HEK293 (cell line): ENCODE results near the gene BAZ1A.

Experiments used
- BCL11A ChIP-seq: fragments of 450-650 bp; formaldehyde crosslinking; IDR thresholded peaks from 2 replicates; pipeline ENCODE4 v1.5.1; 2016; ENCODE audit warnings: low read depth, missing biosample characterization, missing genetic modification characterization
- GLIS2 ChIP-seq: fragments of 450-650 bp; formaldehyde crosslinking; IDR thresholded peaks from 2 replicates; pipeline ENCODE4 v1.5.1; 2016; ENCODE audit warnings: missing biosample characterization, missing genetic modification characterization
- KLF16 ChIP-seq: fragments of 450-650 bp; formaldehyde crosslinking; IDR thresholded peaks from 2 replicates; pipeline ENCODE4 v1.5.1; 2017; ENCODE audit warnings: missing biosample characterization, missing genetic modification characterization
- SP2 ChIP-seq: fragments of 450-650 bp; formaldehyde crosslinking; IDR thresholded peaks from 2 replicates; pipeline ENCODE4 v1.5.1; 2016; ENCODE audit warnings: missing biosample characterization, missing genetic modification characterization
- ZBTB17 ChIP-seq: fragments of 450-650 bp; formaldehyde crosslinking; IDR thresholded peaks from 2 replicates; pipeline ENCODE4 v1.5.1; 2016; ENCODE audit warnings: missing biosample characterization, missing genetic modification characterization
- ZFHX2 ChIP-seq: fragments of 450-650 bp; formaldehyde crosslinking; conservative IDR thresholded peaks from 2 replicates; pipeline ENCODE4 v1.5.1; 2016; ENCODE audit warnings: missing biosample characterization, missing genetic modification characterization
- ZFP69B ChIP-seq: fragments of 450-650 bp; formaldehyde crosslinking; IDR thresholded peaks from 2 replicates; pipeline ENCODE4 v1.5.1; 2016; ENCODE audit warnings: missing biosample characterization, missing genetic modification characterization
- ZNF112 ChIP-seq: fragments of 450-650 bp; formaldehyde crosslinking; IDR thresholded peaks from 2 replicates; pipeline ENCODE4 v1.5.0; 2017; ENCODE audit warnings: missing biosample characterization, missing genetic modification characterization
- ZNF2 ChIP-seq: fragments of 450-650 bp; formaldehyde crosslinking; IDR thresholded peaks from 2 replicates; pipeline ENCODE4 v1.5.1; 2016; ENCODE audit warnings: missing biosample characterization, missing genetic modification characterization
- ZNF24 ChIP-seq: fragments of 450-650 bp; formaldehyde crosslinking; IDR thresholded peaks from 2 replicates; pipeline ENCODE4 v1.5.1; 2016; ENCODE audit warnings: missing biosample characterization, missing genetic modification characterization
- ZNF426 ChIP-seq: fragments of 450-650 bp; formaldehyde crosslinking; IDR thresholded peaks from 2 replicates; pipeline ENCODE4 v1.5.1; 2017; ENCODE audit warnings: missing biosample characterization, missing genetic modification characterization, mild to moderate bottlenecking, inconsistent platforms, moderate library complexity
- ZNF558 ChIP-seq: fragments of 450-650 bp; formaldehyde crosslinking; IDR thresholded peaks from 2 replicates; pipeline ENCODE4 v1.5.1; 2016; ENCODE audit warnings: missing biosample characterization, missing genetic modification characterization
- ZNF600 ChIP-seq: fragments of 450-650 bp; formaldehyde crosslinking; IDR thresholded peaks from 2 replicates; pipeline ENCODE4 v1.5.1; 2016; ENCODE audit warnings: missing biosample characterization, missing genetic modification characterization
- ZNF610 ChIP-seq: fragments of 450-650 bp; formaldehyde crosslinking; IDR thresholded peaks from 2 replicates; pipeline ENCODE4 v1.5.1; 2016; ENCODE audit warnings: missing biosample characterization, missing genetic modification characterization, borderline replicate concordance
- ZNF747 ChIP-seq: fragments of 450-650 bp; formaldehyde crosslinking; IDR thresholded peaks from 2 replicates; pipeline ENCODE4 v1.5.1; 2016; ENCODE audit warnings: missing biosample characterization, missing genetic modification characterization
- TF ChIP-seq, protein P1 (sequence below): fragments of 450-650 bp; formaldehyde crosslinking; IDR thresholded peaks from 2 replicates; pipeline ENCODE4 v1.5.1; 2016; ENCODE audit warnings: missing biosample characterization, missing genetic modification characterization
- TF ChIP-seq, protein P2 (sequence below): fragments of 450-650 bp; formaldehyde crosslinking; IDR thresholded peaks from 2 replicates; pipeline ENCODE4 v1.5.1; 2016; ENCODE audit warnings: missing biosample characterization, missing genetic modification characterization
- TF ChIP-seq, protein P3 (sequence below): fragments of 450-650 bp; formaldehyde crosslinking; IDR thresholded peaks from 2 replicates; pipeline ENCODE4 v1.5.1; 2016; ENCODE audit warnings: missing biosample characterization, missing genetic modification characterization
- TF ChIP-seq, protein P4 (sequence below): fragments of 450-650 bp; formaldehyde crosslinking; IDR thresholded peaks from 2 replicates; pipeline ENCODE4 v1.5.1; 2016; ENCODE audit warnings: missing biosample characterization, missing genetic modification characterization
- TF ChIP-seq, protein P5 (sequence below): fragments of 450-650 bp; formaldehyde crosslinking; IDR thresholded peaks from 2 replicates; pipeline ENCODE4 v1.5.1; 2016; ENCODE audit warnings: missing biosample characterization, missing genetic modification characterization
- TF ChIP-seq, protein P6 (sequence below): fragments of 450-650 bp; formaldehyde crosslinking; IDR thresholded peaks from 2 replicates; pipeline ENCODE4 v1.5.1; 2016; ENCODE audit warnings: missing biosample characterization, missing genetic modification characterization
- TF ChIP-seq, protein P7 (sequence below): fragments of 450-650 bp; formaldehyde crosslinking; IDR thresholded peaks from 2 replicates; pipeline ENCODE4 v1.5.1; 2017; ENCODE audit warnings: missing biosample characterization, missing genetic modification characterization

Gene BAZ1A

DNA sequence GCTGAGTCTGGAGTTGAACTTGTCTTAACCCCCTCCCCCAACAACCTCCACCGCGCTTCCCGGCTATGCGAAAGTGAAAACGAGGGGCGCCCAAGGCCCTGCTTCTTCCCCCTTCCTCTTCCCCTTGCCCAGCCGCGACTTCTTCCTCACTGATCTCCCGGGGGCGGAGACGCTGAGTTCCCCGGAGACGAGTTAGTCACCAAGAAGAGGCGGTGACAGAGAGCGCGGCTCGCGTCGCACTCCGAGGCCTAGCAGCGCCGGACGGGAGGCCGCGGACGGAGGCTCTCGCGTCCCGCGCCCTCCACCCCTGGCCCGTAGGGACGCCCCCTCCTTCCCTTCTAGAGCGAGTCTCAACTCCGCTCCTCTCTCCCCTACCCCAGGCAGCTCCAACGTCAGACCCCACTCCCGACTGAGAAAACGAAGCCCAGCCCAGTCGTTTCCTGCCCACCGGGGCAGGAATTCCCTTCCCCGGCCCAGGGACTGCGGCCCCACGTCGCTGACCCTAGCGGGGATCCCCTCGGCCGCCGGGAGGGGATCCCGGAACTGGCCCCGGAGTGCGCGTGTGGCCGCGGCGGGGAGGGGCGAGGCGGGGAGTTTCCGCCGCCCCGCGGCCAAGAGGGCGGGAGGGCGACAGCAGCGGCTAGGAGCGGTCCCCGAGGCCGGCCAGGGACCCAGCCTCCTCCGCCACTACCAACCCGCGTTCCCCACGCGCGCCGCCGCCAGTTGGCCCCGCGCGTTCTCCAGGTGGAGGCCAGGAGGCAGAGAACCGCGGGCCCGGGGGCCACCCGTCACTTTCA, 1.4 kb downstream of the BAZ1A start (continued):
- TF ChIP-seq ZNF747 (tag by site-specific recombination) (no peak), KLF16 (tag by site-specific recombination) (peak; percentile 96), ZFHX2 (tag by site-specific recombination) (peak; percentile 67), ZFP69B (no peak; the same call in 1 of the 2 replicates), SP2 (peak; percentile 73), ZNF24 (tag by site-specific recombination) (peak; percentile 24; the same call in 1 of the 2 replicates), ZBTB17 (tag by site-specific recombination) (peak; percentile 72), ZNF112 (tag by site-specific recombination) (no peak), ZNF558 (tag by site-specific recombination) (0 out of 2 replicates have a peak, but pooled peaks have one; percentile 6), ZNF426 (tag by site-specific recombination) (no peak), BCL11A (0 out of 2 replicates have a peak, but pooled peaks have one; percentile 26), GLIS2 (tag by site-specific recombination) (peak; percentile 97), ZNF600 (tag by site-specific recombination) (peak; percentile 60), ZNF2 (peak; percentile 51; the same call in 1 of the 2 replicates), ZNF610 (tag by site-specific recombination) (peak; percentile 64; the same call in 1 of the 2 replicates)
- TF ChIP-seq, protein P1, sequence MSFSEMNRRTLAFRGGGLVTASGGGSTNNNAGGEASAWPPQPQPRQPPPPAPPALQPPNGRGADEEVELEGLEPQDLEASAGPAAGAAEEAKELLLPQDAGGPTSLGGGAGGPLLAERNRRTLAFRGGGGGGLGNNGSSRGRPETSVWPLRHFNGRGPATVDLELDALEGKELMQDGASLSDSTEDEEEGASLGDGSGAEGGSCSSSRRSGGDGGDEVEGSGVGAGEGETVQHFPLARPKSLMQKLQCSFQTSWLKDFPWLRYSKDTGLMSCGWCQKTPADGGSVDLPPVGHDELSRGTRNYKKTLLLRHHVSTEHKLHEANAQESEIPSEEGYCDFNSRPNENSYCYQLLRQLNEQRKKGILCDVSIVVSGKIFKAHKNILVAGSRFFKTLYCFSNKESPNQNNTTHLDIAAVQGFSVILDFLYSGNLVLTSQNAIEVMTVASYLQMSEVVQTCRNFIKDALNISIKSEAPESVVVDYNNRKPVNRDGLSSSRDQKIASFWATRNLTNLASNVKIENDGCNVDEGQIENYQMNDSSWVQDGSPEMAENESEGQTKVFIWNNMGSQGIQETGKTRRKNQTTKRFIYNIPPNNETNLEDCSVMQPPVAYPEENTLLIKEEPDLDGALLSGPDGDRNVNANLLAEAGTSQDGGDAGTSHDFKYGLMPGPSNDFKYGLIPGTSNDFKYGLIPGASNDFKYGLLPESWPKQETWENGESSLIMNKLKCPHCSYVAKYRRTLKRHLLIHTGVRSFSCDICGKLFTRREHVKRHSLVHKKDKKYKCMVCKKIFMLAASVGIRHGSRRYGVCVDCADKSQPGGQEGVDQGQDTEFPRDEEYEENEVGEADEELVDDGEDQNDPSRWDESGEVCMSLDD (tag by site-specific recombination), result peak; percentile 73
- TF ChIP-seq, protein P2, sequence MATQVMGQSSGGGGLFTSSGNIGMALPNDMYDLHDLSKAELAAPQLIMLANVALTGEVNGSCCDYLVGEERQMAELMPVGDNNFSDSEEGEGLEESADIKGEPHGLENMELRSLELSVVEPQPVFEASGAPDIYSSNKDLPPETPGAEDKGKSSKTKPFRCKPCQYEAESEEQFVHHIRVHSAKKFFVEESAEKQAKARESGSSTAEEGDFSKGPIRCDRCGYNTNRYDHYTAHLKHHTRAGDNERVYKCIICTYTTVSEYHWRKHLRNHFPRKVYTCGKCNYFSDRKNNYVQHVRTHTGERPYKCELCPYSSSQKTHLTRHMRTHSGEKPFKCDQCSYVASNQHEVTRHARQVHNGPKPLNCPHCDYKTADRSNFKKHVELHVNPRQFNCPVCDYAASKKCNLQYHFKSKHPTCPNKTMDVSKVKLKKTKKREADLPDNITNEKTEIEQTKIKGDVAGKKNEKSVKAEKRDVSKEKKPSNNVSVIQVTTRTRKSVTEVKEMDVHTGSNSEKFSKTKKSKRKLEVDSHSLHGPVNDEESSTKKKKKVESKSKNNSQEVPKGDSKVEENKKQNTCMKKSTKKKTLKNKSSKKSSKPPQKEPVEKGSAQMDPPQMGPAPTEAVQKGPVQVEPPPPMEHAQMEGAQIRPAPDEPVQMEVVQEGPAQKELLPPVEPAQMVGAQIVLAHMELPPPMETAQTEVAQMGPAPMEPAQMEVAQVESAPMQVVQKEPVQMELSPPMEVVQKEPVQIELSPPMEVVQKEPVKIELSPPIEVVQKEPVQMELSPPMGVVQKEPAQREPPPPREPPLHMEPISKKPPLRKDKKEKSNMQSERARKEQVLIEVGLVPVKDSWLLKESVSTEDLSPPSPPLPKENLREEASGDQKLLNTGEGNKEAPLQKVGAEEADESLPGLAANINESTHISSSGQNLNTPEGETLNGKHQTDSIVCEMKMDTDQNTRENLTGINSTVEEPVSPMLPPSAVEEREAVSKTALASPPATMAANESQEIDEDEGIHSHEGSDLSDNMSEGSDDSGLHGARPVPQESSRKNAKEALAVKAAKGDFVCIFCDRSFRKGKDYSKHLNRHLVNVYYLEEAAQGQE, result 0 out of 2 replicates have a peak, but pooled peaks have one; percentile 16
- TF ChIP-seq, protein P3, sequence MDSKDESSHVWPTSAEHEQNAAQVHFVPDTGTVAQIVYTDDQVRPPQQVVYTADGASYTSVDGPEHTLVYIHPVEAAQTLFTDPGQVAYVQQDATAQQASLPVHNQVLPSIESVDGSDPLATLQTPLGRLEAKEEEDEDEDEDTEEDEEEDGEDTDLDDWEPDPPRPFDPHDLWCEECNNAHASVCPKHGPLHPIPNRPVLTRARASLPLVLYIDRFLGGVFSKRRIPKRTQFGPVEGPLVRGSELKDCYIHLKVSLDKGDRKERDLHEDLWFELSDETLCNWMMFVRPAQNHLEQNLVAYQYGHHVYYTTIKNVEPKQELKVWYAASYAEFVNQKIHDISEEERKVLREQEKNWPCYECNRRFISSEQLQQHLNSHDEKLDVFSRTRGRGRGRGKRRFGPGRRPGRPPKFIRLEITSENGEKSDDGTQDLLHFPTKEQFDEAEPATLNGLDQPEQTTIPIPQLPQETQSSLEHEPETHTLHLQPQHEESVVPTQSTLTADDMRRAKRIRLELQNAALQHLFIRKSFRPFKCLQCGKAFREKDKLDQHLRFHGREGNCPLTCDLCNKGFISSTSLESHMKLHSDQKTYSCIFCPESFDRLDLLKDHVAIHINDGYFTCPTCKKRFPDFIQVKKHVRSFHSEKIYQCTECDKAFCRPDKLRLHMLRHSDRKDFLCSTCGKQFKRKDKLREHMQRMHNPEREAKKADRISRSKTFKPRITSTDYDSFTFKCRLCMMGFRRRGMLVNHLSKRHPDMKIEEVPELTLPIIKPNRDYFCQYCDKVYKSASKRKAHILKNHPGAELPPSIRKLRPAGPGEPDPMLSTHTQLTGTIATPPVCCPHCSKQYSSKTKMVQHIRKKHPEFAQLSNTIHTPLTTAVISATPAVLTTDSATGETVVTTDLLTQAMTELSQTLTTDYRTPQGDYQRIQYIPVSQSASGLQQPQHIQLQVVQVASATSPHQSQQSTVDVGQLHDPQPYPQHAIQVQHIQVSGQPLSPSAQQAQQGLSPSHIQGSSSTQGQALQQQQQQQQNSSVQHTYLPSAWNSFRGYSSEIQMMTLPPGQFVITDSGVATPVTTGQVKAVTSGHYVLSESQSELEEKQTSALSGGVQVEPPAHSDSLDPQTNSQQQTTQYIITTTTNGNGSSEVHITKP (tag by site-specific recombination), result peak; percentile 98
- TF ChIP-seq, protein P4, sequence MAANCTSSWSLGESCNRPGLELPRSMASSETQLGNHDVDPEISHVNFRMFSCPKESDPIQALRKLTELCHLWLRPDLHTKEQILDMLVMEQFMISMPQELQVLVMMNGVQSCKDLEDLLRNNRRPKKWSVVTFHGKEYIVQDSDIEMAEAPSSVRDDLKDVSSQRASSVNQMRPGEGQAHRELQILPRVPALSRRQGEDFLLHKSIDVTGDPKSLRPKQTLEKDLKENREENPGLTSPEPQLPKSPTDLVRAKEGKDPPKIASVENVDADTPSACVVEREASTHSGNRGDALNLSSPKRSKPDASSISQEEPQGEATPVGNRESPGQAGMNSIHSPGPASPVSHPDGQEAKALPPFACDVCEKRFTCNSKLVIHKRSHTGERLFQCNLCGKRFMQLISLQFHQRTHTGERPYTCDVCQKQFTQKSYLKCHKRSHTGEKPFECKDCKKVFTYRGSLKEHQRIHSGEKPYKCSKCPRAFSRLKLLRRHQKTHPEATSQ (tag by site-specific recombination), result peak; percentile 64; the same call in 1 of the 2 replicates
- TF ChIP-seq, protein P5, sequence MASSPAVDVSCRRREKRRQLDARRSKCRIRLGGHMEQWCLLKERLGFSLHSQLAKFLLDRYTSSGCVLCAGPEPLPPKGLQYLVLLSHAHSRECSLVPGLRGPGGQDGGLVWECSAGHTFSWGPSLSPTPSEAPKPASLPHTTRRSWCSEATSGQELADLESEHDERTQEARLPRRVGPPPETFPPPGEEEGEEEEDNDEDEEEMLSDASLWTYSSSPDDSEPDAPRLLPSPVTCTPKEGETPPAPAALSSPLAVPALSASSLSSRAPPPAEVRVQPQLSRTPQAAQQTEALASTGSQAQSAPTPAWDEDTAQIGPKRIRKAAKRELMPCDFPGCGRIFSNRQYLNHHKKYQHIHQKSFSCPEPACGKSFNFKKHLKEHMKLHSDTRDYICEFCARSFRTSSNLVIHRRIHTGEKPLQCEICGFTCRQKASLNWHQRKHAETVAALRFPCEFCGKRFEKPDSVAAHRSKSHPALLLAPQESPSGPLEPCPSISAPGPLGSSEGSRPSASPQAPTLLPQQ, result peak; percentile 54
- TF ChIP-seq, protein P6, sequence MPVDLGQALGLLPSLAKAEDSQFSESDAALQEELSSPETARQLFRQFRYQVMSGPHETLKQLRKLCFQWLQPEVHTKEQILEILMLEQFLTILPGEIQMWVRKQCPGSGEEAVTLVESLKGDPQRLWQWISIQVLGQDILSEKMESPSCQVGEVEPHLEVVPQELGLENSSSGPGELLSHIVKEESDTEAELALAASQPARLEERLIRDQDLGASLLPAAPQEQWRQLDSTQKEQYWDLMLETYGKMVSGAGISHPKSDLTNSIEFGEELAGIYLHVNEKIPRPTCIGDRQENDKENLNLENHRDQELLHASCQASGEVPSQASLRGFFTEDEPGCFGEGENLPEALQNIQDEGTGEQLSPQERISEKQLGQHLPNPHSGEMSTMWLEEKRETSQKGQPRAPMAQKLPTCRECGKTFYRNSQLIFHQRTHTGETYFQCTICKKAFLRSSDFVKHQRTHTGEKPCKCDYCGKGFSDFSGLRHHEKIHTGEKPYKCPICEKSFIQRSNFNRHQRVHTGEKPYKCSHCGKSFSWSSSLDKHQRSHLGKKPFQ (tag by site-specific recombination), result no peak
- TF ChIP-seq, protein P7, sequence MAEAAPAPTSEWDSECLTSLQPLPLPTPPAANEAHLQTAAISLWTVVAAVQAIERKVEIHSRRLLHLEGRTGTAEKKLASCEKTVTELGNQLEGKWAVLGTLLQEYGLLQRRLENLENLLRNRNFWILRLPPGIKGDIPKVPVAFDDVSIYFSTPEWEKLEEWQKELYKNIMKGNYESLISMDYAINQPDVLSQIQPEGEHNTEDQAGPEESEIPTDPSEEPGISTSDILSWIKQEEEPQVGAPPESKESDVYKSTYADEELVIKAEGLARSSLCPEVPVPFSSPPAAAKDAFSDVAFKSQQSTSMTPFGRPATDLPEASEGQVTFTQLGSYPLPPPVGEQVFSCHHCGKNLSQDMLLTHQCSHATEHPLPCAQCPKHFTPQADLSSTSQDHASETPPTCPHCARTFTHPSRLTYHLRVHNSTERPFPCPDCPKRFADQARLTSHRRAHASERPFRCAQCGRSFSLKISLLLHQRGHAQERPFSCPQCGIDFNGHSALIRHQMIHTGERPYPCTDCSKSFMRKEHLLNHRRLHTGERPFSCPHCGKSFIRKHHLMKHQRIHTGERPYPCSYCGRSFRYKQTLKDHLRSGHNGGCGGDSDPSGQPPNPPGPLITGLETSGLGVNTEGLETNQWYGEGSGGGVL (tag by site-specific recombination), result peak; percentile 81
